DMS 273 (cell line): ENCODE results near the gene GCGR.
"Not testable (repeated sequence)": the region's sequence is repeated elsewhere in the genome, so short reads cannot be mapped to it uniquely, and the experiment has no call there.

Source experiments
- DNase-seq: peaks from one replicate; lab custom pipeline; 2025; ENCODE audit not compliant: unreplicated experiment; lab: John Stamatoyannopoulos, UW

GCGR gene

DNA sequence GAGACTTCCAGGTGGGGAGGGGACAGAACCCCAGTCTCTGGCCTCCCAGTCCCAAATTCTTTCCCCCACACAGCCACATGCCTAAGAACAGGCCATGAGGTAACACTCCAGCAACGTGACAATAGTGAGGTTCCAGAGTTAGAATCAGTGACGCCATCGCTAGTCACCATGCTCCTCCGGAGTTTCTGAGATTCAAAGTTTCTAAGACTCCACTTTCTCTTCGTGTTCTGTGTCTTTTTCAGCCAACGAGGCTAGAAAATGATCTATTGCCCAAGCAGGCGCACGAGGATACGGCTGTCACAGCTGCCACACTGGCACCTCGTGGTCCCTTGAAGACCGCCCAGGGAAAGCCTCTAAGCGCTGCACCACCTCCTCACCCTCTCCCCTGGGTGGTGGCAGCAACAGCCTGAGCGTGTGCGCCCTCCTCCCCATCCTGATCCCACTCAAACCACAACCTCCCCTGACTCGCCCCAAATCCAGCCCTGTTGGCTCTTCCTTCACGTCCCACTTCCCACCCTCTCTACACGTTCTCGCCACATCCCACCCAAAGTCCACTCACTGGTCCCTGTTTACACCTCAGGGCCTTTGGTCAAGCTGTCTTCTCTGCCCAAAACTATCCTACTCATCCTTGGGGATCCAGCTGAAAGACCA lies 28.1 kb downstream of the GCGR start:
- peak; percentile 40 for DNase-seq

DNA sequence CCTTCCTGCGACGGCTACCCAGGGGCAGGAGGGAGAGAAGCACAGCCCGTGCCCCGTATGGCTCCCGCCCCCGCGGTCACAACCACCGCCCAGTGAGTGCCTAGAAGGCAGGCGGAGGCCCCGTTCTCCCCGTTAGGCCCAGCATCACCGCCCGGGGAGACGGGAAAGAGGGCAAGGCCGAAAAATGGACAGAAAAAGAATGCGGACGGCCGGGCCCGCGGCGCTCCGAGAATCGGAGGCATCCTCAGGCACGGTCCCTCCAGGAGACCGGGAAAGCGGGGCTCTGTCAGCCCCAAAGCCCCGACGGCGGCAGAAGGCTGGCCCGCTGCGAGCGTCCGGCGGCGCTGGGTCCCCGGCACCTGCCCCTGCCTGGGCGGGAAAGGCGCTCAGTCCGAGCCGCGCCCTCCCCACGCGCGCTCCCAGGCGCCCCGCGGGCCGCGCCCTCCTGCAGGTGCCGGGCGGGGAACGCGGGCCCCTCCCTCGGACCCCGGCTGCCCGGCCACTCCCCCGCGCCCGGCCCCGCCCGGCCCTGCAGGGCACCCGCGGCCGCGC lies 28.7 kb downstream of the GCGR start:
- peak; percentile 75 for DNase-seq

DNA sequence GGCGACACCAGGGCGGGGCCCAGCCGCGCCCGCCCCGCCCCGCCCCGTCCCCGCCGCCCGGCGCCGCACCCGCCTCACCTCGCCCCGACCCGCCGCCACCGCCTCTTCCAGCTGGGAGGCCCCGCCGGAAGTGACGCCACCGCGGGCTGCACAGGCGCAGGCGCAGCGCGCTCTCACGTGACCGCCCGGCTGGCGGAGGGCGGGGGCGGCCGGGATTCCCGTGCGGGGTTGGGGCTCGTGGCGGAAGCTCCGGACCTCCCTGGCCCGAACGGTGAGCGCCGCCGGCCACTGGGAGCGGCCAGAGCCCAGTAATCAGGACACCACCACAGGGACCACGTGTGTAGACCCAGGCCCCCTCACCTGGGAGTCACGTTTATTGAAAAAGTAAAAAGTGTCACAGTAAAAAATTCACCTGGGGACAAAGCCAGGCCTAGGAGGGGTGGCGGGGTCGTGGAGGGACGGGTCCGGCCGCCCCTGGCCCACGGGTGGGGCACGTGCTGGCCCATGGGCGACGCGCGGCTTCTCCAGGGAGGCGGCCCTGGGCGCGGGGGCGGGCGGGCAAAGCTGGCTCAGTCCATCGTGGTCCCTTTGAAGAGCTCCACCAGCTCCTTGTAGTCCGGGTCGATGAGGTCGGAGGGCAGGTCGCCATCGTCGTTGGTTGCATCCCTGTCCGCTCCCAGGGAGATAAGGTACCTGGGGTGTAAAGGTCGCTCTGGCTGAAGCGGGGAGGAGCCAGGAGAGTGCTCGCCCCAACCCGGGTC lies 29.4 kb downstream of the GCGR start, which contains the start of gene MCRIP1:
TSS of gene MCRIP1 (minus strand) at position 132 of the 761 bp plus-strand sequence. CDS start 8,785 bp downstream, outside the sequence.
- DNase-seq = peak; percentile 98

DNA sequence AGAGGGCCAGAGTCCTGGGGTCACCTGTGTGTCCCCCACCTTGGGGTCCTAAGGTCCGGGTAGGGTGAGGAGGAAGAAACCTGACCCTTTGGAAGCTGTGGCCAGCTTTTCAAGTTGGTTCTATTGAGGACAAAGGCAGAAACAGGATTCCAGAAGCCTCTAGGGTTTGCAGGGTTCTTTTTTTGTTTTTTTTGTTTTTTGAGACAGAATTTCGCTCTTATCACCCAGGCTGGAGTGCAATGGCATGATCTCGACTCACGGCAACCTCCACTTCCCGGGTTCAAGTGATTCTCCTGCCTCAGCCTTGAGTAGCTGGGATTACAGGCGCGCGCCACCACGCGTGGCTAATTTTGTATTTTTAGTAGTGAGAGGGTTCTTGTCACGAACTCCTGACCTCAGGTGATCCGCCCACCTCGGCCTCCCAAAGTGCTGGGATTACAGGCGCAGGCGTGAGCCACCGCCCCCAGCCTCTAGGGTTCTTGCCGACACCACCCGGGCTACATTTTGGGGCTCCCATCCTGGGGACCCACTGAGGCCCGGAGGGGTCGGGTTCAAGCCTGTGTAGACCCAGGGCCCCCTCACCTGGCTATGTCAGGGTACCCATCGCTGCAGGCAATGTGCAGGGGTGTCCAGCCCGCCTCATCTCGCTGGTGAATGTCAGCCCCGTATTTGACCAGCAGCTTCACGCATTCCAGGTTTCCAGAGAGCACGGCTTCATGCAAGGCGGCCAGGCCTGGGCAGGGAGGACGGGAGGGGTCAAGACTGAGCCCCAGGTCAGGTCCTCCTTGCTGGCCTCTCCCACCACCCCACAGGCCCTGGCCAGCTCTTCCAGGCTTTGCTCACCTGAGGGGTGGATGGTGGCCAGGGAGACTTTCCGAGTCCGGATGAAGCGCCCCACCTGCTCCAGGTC lies 30.2 kb downstream of the GCGR start:
- no peak for DNase-seq

DNA sequence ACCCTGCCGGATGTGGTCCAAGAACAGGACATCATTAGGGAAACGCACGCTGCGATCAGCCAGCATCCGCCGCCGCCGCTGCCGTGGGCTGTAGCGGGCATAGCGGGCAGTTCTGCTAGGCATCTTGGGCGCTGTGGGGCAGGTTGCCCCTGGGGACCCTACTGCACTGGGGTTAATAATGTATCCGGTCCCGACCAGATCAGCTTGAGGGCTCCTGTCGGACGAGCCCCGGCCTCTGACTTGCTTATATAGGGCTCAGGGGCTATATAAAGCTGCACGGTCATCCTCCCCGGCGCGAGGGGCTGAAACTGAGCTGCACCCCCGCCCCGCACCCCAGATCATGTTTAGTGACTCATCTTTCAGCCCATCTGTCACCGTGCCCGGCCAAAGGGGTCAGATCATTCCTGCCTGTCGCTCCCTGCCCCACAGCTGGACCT lies 30.9 kb downstream of the GCGR start, which contains the start of gene PPP1R27:
TSS of gene PPP1R27 (minus strand) at position 220 of the 437 bp plus-strand sequence. CDS start at position 123, 97 bp downstream.
- no peak for DNase-seq

DNA sequence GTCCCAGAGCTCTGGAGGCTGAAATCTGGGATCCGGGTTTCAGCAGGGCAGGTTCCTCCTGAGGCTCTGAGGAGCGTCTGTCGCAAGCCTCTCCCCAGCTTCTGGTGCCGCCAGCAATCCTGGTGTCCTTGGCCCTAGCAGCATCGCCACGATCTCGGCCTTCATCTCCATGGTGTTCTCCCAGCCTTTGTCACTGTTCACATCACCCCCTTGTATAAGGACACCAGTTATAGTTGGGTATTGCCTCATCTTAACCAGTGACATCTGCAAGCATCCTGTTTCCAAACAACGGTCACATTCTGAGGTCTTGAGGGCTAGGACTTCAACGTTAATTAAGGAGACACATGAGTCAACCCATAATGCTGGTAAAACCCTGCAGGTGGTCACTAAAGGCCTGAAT lies 33.7 kb downstream of the GCGR start:
- DNase-seq = no peak

DNA sequence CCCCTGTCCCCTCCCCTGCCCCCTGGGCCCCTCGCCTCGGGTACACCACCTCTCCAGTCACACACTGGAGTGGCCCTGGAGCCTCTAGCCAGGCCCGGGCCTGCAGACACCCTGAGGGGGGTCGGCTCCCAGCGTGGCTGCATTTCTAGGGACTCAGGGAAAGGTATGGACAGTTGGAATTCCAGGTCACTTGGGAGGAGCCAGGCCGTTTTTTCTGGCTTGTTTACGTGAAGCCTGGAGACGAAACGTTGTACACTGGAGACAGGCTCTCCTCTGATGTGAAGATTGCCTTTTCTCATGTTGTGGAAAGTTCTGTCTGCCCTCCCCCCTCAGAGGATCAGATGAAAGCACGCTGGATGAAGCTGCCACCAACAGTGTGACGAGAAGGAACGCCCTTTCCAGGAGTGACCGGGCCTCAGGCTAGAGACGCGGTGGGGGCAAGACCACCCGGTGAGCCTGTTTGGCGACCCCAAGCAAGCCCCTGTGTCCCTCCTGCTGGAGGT lies 34.9 kb downstream of the GCGR start:
- DNase-seq = no peak

DNA sequence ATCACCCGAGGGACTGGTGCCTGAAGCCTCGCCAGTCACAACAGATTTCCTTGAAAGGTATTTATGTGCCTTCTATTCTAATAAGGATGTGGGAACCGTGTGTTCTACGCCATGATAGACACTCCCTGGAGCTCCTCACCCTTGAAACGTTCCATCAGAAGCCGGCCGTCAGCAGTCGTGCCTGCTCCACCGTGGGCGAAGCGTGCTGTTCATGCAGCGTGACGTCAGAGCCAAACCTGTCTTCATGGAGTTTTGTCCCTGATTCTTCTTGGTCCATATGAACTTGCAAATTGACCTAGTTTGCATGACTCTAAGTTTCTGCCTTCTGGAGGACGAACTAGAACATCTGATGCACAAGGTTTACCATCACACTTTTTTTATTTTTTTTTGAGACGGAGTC lies 35.4 kb downstream of the GCGR start:
- DNase-seq = no peak

DNA sequence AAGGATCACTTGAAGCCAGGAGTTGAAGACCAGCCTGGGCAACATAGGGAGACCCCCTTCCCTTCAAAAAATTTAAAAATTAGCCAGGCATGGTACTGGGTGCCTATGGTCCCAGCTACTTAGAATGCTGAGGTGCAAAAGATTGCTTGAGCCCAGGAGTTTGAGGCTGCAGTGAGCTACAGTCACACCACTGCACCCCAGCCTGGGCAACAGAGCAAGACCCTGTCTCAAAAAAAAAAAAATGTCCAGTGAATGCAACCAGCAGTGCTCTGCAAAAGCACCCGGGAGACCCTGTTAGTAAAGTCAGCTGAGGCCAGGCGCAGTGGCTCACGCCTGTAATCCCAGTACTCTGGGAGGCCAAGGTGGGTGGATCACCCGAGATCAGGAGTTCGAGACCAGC lies 36.1 kb downstream of the GCGR start:
- DNase-seq = not testable (repeated sequence)

DNA sequence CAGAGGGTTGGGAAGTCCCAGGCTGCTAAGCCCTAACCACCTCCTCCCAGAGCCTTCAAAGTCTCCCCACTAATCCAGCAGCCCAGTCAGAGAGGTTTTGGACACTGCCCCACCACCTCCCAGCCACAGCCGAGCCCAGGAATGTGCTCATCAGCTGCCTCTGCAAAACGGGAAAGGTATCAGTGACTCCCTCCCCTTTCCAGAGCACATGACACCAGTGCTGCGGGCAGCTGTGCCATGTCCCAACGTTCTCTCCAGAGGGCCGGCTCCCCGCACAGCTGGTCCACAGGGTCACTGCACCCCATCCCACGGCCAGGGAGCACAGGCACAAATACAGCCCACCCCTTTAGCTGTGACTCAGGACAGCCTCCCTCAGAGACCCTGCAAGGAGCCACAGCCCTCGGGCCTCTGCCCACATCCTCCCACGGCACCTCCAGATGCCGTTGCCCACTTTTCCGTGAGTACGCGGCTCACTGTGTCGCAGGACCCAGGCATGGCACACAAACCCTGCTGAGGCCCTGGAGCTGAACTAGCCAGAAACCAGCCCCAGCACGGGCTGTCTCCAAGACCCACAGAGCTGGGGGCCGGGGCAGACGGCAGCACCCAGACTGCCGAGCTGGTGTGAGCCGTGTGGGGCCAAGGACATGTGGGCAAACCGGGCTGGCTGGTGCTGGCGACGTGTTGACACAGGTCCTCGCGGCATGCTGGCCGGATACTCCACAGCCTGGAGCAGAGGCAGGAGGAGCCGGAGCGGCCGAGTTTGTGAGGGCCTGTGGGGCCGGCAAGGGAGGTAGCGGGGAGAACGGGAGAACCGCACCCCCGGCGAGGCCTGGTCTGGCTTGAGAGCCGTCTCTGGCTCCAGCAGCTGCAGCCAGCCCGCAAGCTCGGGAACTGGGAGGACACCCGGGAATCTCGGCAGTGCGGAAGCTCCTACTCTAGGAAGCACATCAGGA lies 37.2 kb downstream of the GCGR start:
- DNase-seq = peak; percentile 48

DNA sequence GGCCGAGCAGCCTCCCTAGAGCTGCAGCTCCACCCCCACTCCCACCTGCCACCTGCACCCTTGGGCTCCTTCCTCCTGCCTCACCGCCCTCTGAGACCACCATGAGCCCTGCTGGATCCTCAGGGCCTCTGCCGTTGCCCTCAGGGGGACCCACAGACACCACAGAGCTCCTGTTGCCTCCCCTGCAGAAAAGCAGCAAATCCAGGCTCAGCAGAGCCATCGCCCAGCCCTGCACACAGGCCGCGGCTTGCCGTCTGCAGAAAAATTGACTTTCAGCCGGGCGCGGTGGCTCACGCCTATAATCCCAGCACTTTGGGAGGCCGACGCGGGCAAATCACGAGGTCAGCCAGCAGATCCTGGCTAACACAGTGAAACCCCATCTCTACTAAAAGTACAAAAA lies 37.9 kb downstream of the GCGR start:
- DNase-seq = no peak

DNA sequence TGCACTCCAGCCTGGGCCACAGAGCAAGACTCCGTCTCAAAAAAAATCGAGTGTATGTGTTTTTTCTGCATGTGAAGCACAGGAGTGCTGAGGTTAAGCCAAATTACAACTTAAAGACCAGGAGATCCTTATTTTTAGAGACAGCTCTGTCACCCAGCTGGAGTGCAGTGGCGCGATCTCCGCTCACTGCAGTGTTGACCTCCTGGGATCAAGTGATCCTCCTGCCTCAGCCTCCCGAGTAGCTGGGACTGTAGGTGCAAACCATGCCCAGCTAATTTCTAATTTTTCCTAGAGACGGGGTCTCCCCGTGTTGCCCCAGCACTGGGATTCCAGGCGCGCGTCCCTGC lies 38.4 kb downstream of the GCGR start:
- DNase-seq = no peak

DNA sequence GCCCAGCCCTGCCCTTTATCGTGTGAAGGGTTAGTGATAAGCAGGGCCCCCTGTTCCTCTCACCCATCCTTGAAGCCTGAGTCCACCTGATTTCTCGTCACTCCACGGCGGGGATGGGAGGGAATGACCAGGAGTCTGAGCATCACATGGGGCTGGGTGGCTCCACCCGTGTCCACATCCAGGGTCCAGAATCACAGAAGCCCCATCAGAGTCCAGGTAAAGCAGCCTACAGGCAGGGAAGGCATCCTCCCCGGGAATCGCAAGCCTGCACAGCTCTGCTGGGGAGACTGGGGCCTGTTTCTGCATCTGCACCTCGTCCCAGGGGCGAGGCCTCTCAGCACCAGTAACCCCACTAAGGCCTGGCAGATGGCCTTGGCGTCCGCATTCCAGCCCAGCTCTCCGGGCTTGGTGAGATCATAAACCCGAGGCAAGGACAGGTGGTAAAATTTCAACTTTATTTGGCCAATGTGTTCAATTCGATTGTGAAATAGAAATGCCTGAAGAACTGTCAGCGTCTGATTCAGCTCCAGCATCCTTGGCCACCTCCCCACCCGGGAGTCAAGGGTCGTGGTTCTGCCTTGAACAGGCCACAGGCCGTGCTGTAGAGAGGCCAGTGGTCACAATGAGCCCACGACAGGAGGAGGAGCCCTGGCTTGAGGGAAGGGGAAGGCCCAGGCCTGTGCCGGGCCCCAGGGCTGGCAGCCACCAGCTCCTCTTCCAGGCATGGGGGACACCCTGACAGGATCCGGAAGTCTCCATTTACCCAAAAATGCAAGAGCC lies 39.0 kb downstream of the GCGR start:
- DNase-seq = peak; percentile 62

DNA sequence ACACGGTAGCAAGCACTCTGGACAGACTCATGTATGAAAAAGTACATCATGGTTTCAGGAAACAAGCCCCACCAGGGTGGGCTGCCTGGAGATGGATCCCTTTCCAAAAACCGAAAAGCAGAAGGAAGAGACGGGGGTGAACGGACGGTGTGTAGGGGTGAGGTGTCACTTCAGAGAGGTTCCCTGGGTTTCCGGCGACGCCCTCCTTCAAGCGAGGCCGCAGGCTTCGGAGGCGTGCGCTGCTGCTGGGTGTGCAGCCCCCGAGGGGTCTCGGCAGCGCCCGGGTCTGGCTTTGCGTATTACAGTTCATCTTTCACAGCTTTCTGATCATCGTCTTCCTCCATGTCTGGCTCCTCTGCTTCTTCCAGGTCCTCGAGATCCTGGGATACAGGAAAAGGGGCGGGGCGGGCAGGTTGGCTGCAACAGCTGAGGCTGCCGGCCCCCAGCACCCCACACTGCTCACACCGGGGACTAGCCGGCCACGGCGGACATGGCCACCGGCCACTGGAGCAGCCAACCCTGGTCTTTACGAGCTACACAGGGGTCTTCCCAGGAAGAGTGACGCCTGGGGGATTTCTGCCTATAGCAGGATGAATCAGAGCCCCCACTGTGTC lies 39.9 kb downstream of the GCGR start:
- DNase-seq = no peak

DNA sequence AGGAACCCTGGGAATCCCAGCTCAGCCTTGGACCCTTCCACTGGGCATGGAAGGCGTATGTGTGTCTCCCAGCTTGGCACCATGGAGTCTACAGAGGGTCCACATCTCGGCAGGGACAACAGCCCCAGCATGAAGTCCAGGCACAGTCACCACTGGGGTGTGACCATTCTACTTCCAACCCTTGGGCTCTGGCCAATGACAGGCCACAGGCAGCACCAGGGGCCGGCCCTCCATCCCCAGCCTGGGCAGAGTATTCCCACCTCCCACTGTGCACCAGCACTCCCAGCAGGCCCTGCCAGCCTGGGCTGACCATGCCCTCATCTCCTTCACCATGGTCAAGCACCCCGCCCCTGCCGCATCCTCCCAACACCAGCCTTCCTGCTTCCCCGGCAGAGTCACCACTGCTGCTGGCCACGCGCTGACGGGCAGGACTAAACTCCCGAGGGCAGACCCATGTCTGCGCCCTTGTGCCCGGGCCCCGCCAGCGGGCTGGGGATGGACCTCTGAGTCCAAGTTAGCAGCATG lies 40.4 kb downstream of the GCGR start:
- no peak for DNase-seq

DNA sequence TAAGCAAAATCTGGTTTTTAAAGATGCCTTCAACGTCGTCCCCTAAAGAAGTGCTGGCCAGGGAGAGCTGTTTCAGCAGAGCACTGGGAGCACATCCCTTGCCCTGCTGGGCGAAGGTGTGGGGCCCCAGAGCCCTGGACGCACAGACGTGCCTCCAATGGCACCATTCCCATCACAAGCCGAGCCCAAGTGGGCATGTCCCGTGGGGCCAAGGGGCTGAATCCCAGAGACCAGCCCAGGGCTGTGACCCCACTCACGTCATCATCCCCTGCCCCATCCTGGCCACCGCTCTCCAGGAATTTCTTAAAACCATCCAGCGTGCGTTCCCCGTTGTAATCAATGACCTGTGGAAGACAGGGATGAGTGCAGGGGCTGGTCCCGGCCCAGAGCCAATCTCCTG lies 40.9 kb downstream of the GCGR start:
- no peak for DNase-seq

DNA sequence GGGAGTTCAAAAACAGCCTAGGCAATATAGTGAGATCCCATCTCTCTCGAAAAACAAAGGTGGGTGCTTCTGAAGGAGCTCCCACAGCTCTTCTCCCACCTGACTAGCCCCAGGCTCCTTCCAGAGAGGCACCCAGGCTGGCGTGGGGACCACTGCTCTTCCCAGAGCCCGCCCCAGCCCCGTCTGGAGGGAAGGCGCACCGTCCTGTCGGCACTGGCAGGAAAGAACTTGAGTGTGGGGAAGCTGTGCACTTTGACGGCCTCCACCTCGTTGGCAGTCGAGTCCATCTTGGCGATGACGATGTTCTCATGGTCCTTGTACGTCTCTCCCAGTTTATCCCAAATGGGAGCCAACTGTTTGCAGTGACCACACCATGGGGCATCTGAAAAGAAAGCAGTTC lies 41.4 kb downstream of the GCGR start:
- no peak for DNase-seq
